ENCODE measurements around the gene LCN15. TPM values are rescaled to one million over a fixed set of nuclear protein-coding genes. Genes with fewer than 3 reads are reported as not detected.

Gene LCN15
- total RNA-seq, 1 experiment from 2014 or later = not detected

DNA sequence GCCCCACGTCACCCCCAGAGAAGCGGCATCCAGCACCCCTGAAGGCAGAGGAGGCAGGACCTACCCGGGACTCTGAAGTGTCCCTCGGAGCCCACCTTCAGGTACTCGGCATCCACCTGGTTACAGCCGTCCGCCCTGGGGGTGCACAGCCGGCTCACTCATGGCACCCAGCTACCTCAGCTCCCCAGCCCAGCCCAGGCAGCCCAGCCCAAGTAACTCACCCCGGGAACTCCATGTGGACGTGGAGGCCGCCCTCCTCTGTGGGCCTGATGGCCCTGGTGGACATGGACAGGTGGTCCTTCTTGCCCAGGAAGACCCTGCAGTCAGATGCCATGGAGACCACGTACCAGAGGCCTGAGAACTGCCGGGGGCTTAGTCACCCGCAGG is 676 bp downstream of the LCN15 start:
- no peaks in the 10 kb centered on the region for H3K79me2 ChIP-seq (ENCODE audit: insufficient read depth, low read length)
- peak; percentile 41 for DNase-seq
- peaks cover 0 to 5% of the 10 kb centered on the region in 2 experiments; a peak in 1 of 5 replicates for H3K9me3 Mint-ChIP-seq
- no peaks in the 10 kb centered on the region for H3K23me2 ChIP-seq (ENCODE audit: insufficient read length, low read depth, low read length, poor library complexity, severe bottlenecking)
- no peak overlapping the region for H4K8ac ChIP-seq (replicated peaks; ENCODE audit: insufficient read length, low read depth, low read length)
- H3K4ac ChIP-seq (ENCODE audit: low read depth, low read length) = no peak overlapping the region
- no peak overlapping the region for H2BK120ac ChIP-seq (ENCODE audit: low read depth, low read length, poor library complexity, severe bottlenecking)
- WGBS (ENCODE audit: extremely low coverage, insufficient read length, low lambda C conversion rate) = no CpG with 5 or more reads among the region's 14 CpGs
- no peak overlapping the region for H4K5ac ChIP-seq (ENCODE audit: insufficient read length, low read depth, low read length)
- no peak overlapping the region for H2BK12ac ChIP-seq (ENCODE audit: insufficient read length, low read depth, low read length)
- H4K20me1 ChIP-seq (ENCODE audit: control insufficient read depth, insufficient read depth, insufficient read length) = no peaks in the 10 kb centered on the region
- no peaks in the 10 kb centered on the region; a peak in 1 of 7 replicates for H3K36me3 Mint-ChIP-seq (ENCODE audit: insufficient read depth in 1 of 3, low read depth in 3 of 3)
- peaks cover 15 to 28% of the 10 kb centered on the region in 2 experiments for H3K4me1 Mint-ChIP-seq
- no peak overlapping the region for H3K4me2 ChIP-seq (ENCODE audit: insufficient read depth, insufficient read length, low read length)
- no peak overlapping the region for H3K56ac ChIP-seq (ENCODE audit: insufficient read length, low read depth, low read length)
- H3K23ac ChIP-seq (ENCODE audit: insufficient read length, low read depth, low read length) = no peak overlapping the region
- H3T11ph ChIP-seq (ENCODE audit: low read length) = no peak overlapping the region
- H3K14ac ChIP-seq (ENCODE audit: insufficient read depth, low read length) = no peak overlapping the region
- H3K27ac ChIP-seq (ENCODE audit: insufficient read length, low read depth, low read length) = no peak overlapping the region
- no peak overlapping the region for H3K4me3 Mint-ChIP-seq
- no peaks in the 10 kb centered on the region for H3K9me3 ChIP-seq (ENCODE audit: control insufficient read depth, low read depth, low read length)
- H4K91ac ChIP-seq (ENCODE audit: insufficient read length, low read depth, low read length) = no peak overlapping the region
- no peak overlapping the region for H3K18ac ChIP-seq (ENCODE audit: insufficient read length, low read depth, low read length)
- H2AK5ac ChIP-seq (ENCODE audit: insufficient read length, low read length) = no peak overlapping the region
- H2BK5ac ChIP-seq (ENCODE audit: insufficient read length, low read length) = no peak overlapping the region
- no peaks in the 10 kb centered on the region for H3K27me3 ChIP-seq (ENCODE audit: insufficient read depth, low read length)
- peaks cover 18% of the 10 kb centered on the region for H3K27me3 Mint-ChIP-seq (ENCODE audit: low read depth)
- no peak overlapping the region for H3K9ac ChIP-seq (ENCODE audit: extremely low read depth, insufficient read length, low read length)
- H3K79me1 ChIP-seq (ENCODE audit: insufficient read depth, low read depth, low read length, poor library complexity, severe bottlenecking) = no peaks in the 10 kb centered on the region
- H2BK20ac ChIP-seq (ENCODE audit: low read depth, low read length, poor library complexity, severe bottlenecking) = no peak overlapping the region
- H2AFZ ChIP-seq (ENCODE audit: low read length) = no peak overlapping the region
- no peaks in the 10 kb centered on the region for H3K4me1 ChIP-seq (ENCODE audit: insufficient read depth, low read length)
- H3K27ac Mint-ChIP-seq = no peak overlapping the region
- no peak for TF ChIP-seq CTCF (conservative IDR thresholded peaks at IDR 0.05)
- no peak overlapping the region for H2BK15ac ChIP-seq (ENCODE audit: low read depth, low read length)
